Measurements from ENCODE around the gene PNPLA1.
A peak's percentile ranks its signal among the peaks of the same experiment; 100 is the strongest.

Gene PNPLA1

GRCh38 chr6:36318690-36319435 is 49.0 kb downstream of the PNPLA1 start:
- no peak for DNase-seq

- no peak for DNase-seq
Observed at GRCh38 chr6:36319436-36319762, 49.5 kb downstream of the PNPLA1 start.

- DNase-seq, result no peak
Observed at GRCh38 chr6:36319821-36320220, 50.0 kb downstream of the PNPLA1 start.

GRCh38 chr6:36320475-36320874 is 50.6 kb downstream of the PNPLA1 start:
- no peak for DNase-seq

GRCh38 chr6:36322591-36322990 is 52.7 kb downstream of the PNPLA1 start:
- DNase-seq, result no peak

- DNase-seq, result no peak
Observed at GRCh38 chr6:36323062-36323461, 53.2 kb downstream of the PNPLA1 start.

- DNase-seq, result no peak
Observed at GRCh38 chr6:36324191-36324590, 54.3 kb downstream of the PNPLA1 start.

- no peak for DNase-seq
Observed at GRCh38 chr6:36324715-36325114, 54.9 kb downstream of the PNPLA1 start.

GRCh38 chr6:36326356-36326995 is 56.6 kb downstream of the PNPLA1 start:
- DNase-seq, result no peak

GRCh38 chr6:36327226-36327918 is 57.5 kb downstream of the PNPLA1 start:
- no peak for DNase-seq

- DNase-seq, result no peak
Observed at GRCh38 chr6:36327919-36328236, 58.0 kb downstream of the PNPLA1 start.

GRCh38 chr6:36328600-36328999 is 58.7 kb downstream of the PNPLA1 start:
- no peak for DNase-seq

- DNase-seq, result no peak
Observed at GRCh38 chr6:36329798-36330291, 60.0 kb downstream of the PNPLA1 start.

GRCh38 chr6:36330366-36330765 is 60.5 kb downstream of the PNPLA1 start:
- no peak for DNase-seq

GRCh38 chr6:36331381-36331780 is 61.5 kb downstream of the PNPLA1 start:
- DNase-seq, result no peak

GRCh38 chr6:36333171-36333895 is 63.5 kb downstream of the PNPLA1 start:
- no peak for DNase-seq

- no peak for DNase-seq
Observed at GRCh38 chr6:36333931-36334725, 64.3 kb downstream of the PNPLA1 start.

- no peak for DNase-seq
Observed at GRCh38 chr6:36334832-36335459, 65.1 kb downstream of the PNPLA1 start.

GRCh38 chr6:36335465-36336207 is 65.8 kb downstream of the PNPLA1 start:
- DNase-seq, result no peak

- DNase-seq, result no peak
Observed at GRCh38 chr6:36336208-36336710, 66.4 kb downstream of the PNPLA1 start.

GRCh38 chr6:36336779-36337241 is 67.0 kb downstream of the PNPLA1 start, which contains the start of gene BNIP5:
Gene BNIP5 (minus strand): TSS chr6:36336888. CDS start chr6:36330690, 6,198 bp downstream.
- DNase-seq, result peak in 2 of 5 experiments; percentile 6 to 18

All from T-helper 2 cell (primary cell).